ENCODE data around the gene ALPL.

GRCh38 chr1:21572221-21572620, 63.0 kb downstream of the ALPL start:
- TF ChIP-seq CTCF (IDR thresholded peaks at IDR 0.05; ENCODE audit: insufficient read depth, low read length, poor library complexity, severe bottlenecking) (no peak), EZH2phosphoT487 (conservative IDR thresholded peaks at IDR 0.05; ENCODE audit: low read length) (no peak)
